Dedifferentiated amniotic fluid mesenchymal stem cell (primary cell): ENCODE results near the gene SCEL.
"Not testable (repeated sequence)": the region's sequence is repeated elsewhere in the genome, so short reads cannot be mapped to it uniquely, and the experiment has no call there.

Experiments
- DNase-seq: peaks from one replicate; pipeline ENCODE4 v3.0.0-alpha.2; 2016; ENCODE audit errors: extremely low spot score

The SCEL gene, protein sequence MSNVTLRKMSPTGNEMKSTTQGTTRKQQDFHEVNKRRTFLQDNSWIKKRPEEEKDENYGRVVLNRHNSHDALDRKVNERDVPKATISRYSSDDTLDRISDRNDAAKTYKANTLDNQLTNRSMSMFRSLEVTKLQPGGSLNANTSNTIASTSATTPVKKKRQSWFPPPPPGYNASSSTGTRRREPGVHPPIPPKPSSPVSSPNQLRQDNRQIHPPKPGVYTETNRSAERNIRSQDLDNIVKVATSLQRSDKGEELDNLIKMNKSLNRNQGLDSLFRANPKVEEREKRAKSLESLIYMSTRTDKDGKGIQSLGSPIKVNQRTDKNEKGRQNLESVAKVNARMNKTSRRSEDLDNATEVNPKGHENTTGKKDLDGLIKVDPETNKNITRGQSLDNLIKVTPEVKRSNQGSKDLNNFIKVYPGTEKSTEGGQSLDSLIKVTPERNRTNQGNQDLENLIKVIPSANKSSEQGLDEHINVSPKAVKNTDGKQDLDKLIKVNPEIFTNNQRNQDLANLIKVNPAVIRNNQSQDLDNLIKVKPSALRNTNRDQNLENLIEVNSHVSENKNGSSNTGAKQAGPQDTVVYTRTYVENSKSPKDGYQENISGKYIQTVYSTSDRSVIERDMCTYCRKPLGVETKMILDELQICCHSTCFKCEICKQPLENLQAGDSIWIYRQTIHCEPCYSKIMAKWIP

DNA sequence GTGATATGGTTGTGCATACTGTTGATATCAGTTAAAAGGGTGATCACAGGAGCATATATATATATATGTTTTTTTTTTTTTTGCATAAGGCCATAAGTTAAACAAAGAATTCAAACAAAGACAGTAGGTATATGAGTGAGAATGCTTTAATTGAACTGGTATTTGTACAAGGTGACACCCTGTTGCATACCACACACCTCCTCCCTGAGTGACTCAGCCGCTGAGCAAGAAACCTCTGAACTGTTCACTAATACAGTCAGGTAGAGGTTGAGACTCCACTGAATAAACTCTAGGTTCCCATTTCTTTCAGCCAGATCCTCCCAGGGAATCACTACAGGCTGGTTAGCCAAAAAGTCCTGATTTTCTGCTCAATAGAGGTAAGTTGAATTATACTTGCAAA lies at the start of gene SCEL:
Gene SCEL (plus strand): TSS at position 259 of the 400 bp plus-strand sequence. CDS start 20,170 bp downstream, outside the sequence.
- DNase-seq = no peak

DNA sequence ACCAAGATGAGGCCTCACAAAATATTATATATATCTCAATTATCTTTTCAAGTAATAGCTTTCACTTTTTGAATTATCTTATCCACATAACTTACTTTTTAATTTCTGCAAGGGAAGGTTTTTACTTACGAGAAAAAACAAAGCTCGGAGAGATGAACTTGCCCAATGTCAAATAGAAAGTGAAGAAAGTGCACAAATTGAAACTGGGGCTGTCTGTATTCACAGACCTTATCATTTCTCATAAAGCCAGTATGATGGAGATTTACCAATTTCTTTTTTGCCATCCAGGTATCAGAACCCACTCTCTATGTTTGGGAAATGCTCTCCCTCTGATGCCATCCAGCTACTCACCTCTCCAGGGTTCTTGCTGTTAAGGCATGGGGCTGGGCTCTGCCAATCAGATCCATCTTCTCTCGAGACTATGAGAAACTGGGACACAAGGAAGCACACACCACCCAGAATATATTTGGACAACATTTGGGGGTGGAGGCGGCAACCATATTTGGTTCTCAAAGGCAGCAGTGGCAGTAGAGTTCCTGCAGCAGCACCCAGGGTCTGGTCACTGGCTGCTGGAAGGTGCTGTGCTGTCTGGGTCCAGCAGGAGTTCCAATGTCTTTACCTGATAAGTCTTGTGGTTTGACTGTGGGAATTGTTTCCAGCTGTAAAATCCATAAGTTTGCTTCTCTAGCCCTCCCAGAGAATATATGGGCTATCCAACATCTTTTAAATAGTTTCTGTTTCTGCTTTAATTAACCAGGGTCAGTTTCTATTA lies 45.8 kb upstream of the SCEL start:
- no peak for DNase-seq

DNA sequence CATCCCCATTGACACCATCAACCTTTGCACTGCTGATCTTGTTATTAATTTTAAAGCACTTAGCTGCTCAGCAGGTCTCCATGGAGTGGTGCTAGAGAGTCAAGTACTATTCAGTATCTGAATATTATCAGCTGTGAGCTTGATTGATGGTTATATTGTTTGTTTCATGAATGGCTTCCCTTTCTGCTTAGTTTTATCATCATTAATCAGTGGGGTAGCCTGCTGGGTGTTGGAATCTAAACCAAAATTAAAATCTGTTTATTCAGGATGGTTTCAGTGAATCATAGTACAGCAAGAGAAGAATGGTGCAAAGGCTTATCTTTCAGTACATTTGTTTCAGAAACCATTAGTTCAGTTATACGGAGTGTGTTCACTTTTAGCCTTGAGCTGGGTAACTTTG lies 42.5 kb upstream of the SCEL start:
- no peak for DNase-seq

DNA sequence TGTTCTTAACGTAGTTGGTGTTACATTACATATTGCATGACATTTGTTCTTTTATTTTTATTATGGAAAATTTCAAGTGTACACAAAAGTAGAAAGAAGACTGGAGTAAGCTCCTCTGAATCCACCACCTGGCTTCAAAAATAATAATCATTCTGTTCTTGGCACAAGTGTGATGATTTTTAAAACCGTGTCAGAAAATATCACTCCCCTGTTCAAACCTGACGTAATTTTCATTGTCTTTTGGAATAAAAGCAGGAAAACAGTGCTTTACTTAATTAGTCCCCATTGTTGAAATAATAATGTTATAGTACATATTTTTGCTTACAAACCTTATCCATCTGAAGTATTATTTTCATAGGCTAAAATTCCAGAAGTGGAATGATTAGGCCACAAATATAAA lies 41.3 kb upstream of the SCEL start:
- DNase-seq = no peak

DNA sequence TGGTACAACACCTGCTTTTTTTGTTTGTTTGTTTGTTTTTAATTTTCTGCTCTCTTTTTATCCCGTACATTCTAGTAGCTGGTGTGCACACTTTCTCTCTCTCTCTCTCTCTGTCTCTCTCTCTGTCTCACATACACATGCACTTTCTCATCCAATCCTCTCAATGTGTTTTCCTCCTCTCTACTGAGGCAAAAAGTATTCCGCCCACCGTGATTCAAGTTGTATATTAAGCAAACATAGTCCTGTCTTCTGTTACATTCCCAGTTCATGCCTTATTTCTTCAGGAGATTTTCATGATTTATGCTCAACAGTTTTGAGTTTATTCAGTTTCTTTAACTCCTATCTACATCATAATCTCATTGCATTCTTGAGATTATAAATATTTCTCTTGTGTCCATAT lies 38.2 kb upstream of the SCEL start:
- no peak for DNase-seq

DNA sequence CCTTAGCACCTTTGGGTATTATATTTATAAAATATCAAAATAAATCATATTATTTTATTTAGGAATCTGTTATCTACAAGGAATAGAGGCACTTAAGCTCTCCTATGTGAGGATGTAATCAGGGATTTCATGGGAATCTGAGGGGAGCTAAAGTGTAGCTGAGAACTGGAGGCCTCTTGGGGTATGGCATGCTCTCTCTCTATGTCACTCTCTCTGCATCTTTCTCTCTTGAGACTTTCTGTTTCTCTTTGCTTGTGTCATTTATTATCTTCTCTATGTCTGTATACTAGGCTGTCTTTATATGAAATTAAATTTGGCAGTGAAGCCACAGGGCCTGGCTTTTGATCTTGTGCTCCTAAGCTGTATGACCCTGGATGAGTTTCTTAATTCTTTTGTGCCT lies 37.7 kb upstream of the SCEL start:
- DNase-seq = no peak

DNA sequence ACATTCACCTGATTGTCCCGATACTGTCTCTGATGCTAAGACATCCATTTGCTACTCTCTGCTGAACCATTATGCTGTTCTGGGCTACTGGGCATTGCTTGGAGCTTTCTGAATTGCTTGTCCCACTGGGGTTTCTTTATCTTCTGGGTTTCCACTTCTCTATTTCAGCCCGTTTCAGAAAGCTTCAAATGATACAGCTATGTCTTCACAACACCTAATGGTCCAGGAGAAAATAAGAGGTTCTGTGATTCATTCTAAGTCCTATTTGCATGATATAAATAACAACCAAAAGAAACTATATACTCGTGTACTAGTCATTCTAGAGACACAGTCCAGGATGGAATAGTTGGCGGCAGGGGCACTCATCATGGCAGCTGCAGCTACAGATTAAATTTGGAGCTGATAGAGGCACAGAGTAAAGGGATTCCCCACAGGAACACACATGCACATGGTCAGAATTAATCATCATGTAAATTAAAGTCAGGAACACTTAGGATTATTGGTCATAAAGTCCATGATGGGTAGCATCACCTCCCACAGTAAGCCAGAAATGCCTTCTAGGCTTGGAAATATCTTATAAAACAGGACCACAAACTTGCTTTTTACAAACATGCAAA lies 33.3 kb upstream of the SCEL start:
- no peak for DNase-seq

DNA sequence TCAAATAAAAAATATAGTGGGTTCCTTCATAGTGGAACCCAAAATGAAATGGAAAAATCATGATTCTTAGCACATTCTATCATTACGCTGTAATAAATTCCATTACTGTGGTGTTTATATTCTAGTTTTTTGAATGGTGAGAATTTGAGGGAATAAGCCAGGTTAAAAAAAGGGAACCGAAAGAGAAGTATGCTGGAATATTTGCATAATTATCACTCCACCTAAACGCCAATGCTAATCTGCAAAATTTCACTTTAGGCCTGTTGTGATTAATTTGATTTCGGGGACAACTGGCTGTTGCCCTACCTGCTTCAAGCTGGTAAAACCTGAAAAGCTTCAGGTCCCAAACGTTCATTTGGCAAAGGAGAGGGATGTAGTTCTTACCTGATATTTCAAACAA lies 32.1 kb upstream of the SCEL start:
- no peak for DNase-seq

DNA sequence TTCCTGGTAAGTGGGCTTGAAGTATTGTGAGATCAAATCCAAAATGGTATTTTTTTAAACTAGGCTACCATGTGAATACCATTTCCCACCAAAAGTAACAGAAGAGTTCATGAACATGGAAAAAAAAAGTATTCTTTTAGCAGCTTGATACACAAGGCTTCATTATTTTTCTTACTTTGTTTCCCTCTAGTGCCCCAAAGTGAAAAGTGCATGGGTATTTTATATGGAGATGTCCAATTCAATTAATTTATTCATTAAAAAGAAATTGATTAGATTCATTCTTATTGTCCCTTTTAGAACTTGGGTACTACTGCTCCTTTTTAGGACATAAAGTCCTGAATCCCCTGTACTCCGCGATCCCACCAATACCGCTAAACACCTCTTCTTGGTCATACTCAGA lies 28.6 kb upstream of the SCEL start:
- no peak for DNase-seq

DNA sequence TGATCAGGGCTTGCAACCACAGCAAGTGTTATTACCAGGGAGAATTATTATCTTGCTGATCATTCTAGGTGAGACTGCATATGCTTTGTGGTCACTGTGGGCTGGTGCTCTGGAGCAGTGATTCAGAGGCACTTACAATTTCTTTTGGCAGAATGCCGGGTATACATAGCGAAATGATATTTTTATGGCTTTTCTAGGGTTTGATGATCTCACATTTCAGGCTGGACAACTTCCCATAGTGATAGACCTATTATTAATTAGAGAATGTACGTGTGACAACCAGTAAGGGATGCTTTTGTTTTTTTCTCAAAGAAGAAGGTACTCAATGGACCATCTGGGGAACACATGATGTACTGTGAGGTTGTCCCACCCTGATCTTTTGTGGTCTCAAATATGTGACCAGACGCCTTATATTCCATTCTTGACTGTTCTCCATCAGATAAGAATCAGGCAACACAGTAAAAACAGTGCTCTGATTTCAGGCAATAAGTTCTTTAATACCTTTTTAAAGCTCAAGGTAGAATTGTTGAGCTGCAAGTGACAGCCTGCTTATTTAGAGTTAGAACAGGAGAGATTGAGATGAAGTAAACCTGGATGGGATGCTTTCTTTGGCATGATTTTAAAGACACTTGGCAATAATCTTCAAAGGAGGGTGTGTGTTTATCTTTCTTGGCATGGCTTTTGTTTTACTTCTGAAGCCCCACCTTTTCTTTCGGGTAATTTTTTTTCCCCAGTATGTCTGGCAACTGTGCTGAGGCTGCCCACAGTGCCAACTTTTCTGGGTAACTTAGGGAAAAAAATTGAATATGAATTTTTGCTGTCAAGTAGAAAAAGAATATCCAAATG lies 27.4 kb upstream of the SCEL start:
- peak; percentile 43 for DNase-seq

DNA sequence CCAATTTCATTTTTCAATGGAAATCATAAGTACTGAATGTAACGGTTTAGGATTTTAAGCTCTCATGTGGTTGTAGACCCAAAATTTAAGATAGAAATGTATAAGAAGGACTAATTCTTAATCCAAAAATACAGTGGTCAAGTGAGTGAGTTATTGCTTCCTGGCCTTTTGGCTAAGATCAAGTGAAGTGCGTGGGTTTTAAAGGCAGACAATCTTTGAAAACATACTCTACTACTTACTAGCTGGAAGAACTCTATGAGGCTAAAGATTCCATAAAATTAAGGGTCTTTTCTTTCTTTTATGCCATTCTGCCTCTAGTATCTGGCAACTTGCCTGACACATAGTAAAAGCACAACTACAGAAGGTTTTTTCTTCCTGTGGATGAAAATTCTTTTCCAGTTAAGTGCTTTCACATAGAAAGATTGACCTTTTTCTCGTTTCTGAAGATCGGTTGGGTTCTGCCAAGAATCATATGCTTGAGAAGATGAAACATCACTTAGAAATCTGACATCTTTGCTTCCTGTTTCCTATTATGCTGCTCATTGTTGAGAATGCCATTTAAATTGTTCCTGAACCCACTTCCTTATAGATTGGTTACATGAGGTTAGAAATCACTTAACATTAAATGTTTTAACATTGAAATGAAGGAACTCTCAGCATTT lies 26.4 kb upstream of the SCEL start:
- DNase-seq = peak; percentile 26

DNA sequence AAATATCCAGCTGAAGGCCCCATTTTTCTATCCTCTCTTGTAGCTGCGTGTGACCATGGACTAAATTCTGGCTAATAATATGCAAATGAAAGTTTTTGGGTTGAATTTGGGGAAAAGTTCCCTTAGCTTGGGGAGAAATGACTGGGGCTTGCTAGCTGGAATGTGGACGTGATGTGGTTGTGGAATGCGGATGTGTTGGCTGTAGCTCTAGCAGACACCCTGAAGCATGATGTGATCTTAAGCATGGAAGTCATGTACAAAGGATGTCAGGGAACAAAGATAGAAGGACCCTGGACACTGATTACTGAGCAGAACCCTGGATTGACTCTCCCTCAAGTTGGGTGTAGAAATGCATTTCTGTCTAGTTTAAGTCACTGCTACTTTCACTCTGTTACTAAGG lies 25.4 kb upstream of the SCEL start:
- no peak for DNase-seq

DNA sequence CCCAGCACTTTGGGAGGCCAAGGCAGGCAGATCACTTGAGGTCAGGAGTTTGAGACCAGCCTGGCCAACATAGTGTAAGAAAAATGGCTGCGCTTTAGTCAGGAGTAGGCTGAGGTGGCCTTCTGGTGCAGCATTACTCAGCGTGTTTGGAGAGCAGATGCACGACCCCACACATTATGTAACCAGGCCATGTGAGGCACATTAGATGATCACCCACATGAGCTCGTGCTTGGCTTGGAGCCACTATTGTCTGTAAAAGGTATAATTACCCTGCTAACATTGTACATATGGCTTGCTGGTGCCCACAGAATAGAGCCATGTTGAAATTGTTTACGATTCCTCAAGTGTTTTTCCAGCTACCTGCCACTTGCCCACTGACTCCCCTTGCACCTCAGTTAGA lies 24.0 kb upstream of the SCEL start:
- DNase-seq = no peak

DNA sequence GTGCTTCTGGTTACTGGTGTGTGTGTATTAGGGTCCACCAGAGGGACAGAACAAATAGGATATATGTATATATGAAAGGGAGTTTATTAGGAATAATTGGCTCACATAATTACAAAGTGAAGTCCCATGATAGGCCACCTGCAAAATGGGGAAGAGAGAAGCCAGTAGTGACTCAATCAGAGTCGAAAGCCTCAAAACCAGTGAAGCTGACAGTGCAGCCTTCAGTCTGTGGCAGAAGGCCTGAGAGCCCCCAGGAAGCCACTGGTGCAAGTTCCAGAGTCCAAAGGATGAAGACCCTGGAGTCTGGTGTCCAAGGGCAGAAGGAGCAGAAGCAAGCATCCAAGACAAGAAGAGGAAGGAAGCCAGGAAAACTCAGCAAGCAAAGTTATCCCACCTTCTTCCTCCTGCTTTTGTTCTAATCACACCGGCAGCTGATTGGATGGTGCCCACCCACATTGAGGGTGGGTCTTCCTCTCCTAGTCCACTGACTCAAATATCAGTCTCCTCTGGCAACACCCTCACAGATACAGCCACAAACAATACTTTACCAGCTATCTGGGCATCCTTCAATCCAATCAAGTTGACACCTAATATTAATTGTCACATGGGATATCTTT lies 21.7 kb upstream of the SCEL start:
- DNase-seq = no peak

DNA sequence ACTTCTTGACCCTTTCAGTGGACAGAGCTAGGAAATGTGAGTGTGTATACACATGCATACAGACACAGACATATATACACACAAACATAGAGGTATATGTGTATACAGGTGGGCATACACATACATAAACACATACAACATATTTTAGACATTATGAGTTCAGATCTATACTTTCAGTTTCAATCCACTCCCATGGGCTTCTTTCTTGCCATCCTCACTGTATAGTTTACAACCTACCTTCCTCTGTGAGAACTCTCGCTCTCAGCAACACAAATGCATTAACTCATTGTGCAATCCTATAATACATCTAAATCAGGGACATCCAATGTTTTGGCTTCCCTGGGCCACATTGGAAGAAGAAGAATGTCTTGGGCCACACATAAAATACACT lies 21.2 kb upstream of the SCEL start:
- DNase-seq = no peak

DNA sequence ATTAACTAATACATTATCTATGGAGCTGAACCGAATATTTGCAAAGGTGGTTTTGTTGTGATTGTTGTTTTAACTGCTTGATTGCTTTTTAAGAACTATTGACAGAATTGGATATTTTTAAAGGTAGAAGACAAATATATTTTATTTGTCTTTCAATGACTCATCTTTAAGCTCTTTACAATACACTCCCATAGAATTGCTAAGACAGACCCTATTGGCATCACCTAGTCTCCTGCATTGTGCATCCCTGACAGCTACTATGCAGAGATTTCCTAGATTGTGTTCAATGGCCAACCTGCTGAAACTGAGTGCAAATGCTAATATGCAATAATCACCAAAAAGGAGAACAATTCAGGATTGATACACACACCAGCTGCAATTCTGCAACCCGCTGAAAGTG lies 19.7 kb upstream of the SCEL start:
- no peak for DNase-seq

DNA sequence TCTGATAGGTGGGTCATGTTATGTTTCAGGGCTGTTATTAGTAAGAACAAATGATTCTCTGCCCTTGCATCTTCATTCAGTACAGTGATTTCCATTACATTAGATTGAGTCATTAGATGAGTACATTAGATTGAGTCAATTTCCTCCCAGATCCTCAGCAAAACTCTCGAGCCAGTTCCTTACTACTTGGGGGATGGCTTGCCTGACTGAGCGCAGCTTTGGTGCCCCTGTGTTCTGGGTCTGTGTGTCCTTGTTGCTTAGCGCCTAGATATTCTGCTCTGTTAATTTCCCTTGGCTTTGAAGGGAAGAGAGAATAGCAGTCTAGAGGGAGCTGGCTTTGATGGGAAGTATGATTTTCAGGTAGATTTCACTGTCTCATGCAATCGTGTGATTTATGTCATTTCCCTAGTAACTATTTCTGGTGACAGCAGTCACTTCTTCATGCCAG lies 19.1 kb upstream of the SCEL start:
- DNase-seq = no peak

DNA sequence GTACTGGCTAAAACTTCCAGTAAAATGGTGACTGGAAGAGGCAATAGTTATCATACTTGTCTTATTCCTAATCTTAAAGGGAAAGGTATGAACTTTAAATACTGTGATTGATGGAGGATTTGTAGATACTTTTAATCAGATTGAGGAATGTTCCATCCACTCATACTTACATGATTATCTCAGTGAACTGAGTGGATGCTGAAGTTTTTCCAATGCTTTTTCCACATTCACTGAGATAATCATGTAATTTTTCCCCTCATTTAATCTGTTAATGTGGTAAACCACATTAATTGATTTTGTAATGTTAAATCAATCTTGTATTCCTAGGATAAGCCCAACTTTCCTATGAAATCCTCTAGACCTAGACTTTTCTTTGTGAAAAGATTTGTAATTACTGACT lies 17.2 kb upstream of the SCEL start:
- DNase-seq = no peak

DNA sequence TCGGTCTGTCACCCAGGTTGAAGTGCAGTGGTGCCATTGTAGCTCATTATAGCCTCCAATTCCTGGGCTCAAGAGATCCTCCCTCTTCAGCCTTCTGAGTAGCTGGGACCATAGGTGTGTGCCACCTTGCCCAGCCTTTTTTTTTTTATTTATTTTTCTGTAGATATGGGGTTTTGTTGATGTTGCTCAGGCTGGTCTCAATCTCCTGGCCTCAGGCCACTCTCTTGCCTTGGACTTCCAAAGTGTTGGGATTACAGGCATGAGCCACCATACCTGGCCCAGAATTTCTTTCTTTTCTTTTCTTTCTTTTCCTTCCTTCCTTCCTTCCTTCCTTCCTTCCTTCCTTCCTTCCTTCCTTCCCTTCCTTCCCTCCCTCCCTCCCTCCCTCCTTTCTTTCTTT lies 16.1 kb upstream of the SCEL start:
- not testable (repeated sequence) for DNase-seq

DNA sequence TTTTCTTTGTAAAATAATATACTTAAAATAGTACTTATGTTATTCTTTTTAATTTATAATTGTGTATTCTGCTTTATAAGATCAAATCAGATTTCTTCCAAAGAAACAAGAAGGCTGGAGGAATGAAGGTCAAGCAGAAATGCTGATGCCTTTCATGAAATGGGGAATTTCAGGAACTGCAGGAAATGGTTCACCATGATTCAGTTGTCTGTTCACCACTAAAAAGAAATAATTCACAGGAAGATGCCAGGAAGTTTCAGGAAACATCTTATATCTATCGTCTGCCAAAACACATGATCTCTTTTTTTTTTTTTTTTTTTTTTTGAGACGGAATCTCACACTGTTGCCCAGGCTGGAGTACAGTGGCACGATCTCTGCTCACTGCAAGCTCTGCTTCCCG lies 15.7 kb upstream of the SCEL start:
- no peak for DNase-seq
